ENCODE measurements around the gene MIPEP. TPM values are rescaled to one million over a fixed set of nuclear protein-coding genes. Genes with fewer than 3 reads are reported as not detected.
"Not testable (repeated sequence)": the region's sequence is repeated elsewhere in the genome, so short reads cannot be mapped to it uniquely, and the experiment has no call there.

MIPEP gene
- total and polyA plus RNA-seq, 2 experiments from 2014 or later = 17.1 to 19.8 TPM

DNA sequence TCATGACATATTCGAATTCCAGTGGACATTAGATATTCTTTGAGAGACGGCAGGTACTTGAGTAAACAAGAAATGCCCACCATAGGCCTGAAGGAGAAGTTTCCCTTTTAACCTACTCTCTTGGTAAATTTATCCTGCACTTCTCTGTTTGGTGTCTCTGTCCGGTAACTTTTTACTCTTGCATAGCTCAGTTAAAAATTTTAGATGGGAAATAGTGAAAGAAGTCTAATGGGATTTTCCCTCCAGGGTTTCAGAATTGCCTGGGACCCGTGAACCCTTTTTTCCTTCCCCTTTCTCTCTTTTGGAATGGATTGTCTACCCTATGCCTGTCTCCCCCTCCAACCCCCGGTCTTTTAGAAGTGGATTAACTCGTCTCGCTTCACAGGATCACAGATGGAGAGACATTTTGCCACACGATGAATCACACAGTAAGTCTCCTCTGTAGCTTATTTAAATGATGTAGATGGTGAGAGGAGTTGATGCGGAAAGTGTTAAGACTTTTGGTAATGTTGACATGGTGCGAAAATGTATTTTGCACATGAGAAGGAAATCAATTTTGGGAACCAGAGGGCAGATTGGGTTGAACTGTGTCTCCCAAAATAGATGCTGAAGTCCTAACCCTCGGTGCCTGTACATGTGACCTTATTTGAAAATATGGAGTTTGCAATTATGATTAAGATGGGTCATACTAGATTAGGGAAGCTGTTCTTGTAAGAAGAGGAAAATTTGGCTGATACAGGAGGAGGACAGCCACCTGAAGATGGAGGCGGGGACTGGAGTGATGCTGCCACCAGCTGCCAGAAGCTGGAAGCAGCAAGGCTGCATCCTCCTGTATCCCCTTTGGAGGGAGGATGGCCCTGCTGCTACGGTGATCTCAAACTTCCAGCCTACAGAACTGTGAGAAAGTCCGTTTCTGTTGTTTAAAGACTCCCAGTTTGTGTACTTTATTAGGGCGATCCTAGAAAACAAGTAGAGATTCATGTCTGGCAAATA lies 711 bp upstream of the MIPEP start:
- no peaks in the 10 kb centered on the region for H3K9me3 ChIP-seq (ENCODE audit: low read depth)
- no peak for DNase-seq (ENCODE audit: low spot score)
- H3K79me2 ChIP-seq = peaks cover 23% of the 10 kb centered on the region
- H4K20me1 ChIP-seq (ENCODE audit: insufficient read depth, poor library complexity, severe bottlenecking) = no peaks in the 10 kb centered on the region
- no peak for TF ChIP-seq EZH2 (IDR thresholded peaks at IDR 0.05; ENCODE audit: borderline replicate concordance)
- TF ChIP-seq, protein P1, sequence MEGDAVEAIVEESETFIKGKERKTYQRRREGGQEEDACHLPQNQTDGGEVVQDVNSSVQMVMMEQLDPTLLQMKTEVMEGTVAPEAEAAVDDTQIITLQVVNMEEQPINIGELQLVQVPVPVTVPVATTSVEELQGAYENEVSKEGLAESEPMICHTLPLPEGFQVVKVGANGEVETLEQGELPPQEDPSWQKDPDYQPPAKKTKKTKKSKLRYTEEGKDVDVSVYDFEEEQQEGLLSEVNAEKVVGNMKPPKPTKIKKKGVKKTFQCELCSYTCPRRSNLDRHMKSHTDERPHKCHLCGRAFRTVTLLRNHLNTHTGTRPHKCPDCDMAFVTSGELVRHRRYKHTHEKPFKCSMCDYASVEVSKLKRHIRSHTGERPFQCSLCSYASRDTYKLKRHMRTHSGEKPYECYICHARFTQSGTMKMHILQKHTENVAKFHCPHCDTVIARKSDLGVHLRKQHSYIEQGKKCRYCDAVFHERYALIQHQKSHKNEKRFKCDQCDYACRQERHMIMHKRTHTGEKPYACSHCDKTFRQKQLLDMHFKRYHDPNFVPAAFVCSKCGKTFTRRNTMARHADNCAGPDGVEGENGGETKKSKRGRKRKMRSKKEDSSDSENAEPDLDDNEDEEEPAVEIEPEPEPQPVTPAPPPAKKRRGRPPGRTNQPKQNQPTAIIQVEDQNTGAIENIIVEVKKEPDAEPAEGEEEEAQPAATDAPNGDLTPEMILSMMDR (IDR thresholded peaks at IDR 0.05; ENCODE audit: poor library complexity) = peak; percentile 36
- H3K4me2 ChIP-seq = peak overlapping the region; percentile 83
- no peaks in the 10 kb centered on the region for H3K9me2 ChIP-seq (replicated peaks; ENCODE audit: insufficient read depth)
- H3K4me3 ChIP-seq = peak overlapping the region; percentile 48
- H3K4me1 ChIP-seq (ENCODE audit: insufficient read depth) = peaks cover 8% of the 10 kb centered on the region
- 28% methylated on average over 15 of the region's 15 CpGs for WGBS (ENCODE audit: low lambda C conversion rate, missing lambda C conversion rate)
- H3K36me3 ChIP-seq (replicated peaks; ENCODE audit: insufficient read depth, low read depth) = no peaks in the 10 kb centered on the region
- H2AFZ ChIP-seq = peak overlapping the region; percentile 69
- H3K27ac ChIP-seq = peak overlapping the region; percentile 32
- H3K27me3 ChIP-seq = no peaks in the 10 kb centered on the region

DNA sequence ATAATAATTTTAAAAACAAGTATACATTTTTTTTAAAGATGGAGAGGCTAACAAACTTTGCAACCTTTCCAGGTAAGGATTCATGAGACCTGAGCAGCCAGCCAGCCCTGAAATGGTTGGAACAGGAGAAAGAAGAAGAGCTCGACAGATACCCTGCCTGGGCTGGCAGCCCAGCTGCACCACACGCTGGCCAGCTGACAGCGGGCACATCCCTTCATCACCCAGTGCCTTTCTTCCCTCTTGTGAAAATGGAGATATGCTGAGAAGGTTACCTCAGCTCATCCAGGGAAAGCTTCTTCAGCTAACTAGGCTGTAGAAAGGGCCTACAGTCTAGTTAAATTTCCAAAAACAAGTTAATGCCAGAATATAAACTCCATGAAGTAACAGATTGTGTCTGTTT lies 4.8 kb downstream of the MIPEP start:
- DNase-seq (ENCODE audit: low spot score); H3K4me1 ChIP-seq (ENCODE audit: insufficient read depth); H3K9me3 ChIP-seq (ENCODE audit: low read depth); H3K4me2 ChIP-seq; H4K20me1 ChIP-seq (ENCODE audit: insufficient read depth, poor library complexity, severe bottlenecking); H3K36me3 ChIP-seq (replicated peaks; ENCODE audit: insufficient read depth, low read depth); H3K4me3 ChIP-seq; H3K27ac ChIP-seq; H2AFZ ChIP-seq; H3K9me2 ChIP-seq (replicated peaks; ENCODE audit: insufficient read depth); H3K27me3 ChIP-seq: not testable (repeated sequence)
- peaks cover 23% of the 10 kb centered on the region for H3K79me2 ChIP-seq
- WGBS (ENCODE audit: low lambda C conversion rate, missing lambda C conversion rate) = 97% methylated on average over 3 of the region's 3 CpGs

DNA sequence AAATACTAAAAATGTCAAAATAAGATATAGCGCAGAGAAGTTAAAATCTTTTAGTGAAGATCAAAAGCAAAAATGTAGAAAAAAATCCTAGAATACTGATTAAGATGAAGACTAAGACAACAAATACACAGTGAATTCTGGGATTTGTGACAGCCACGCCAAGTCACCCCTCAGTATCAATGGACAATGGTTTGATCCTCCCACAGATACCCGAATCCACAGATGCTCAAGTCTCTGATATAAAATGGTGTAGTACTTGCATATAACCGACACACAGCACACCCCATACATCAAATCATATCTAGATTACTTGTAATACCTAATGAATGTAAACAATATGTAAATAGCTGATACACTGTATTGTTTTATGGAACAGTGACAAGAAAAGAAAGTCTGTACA lies 5.9 kb downstream of the MIPEP start:
- no peaks in the 10 kb centered on the region for H3K36me3 ChIP-seq (replicated peaks; ENCODE audit: insufficient read depth, low read depth)
- no peak overlapping the region for H3K4me2 ChIP-seq
- DNase-seq (ENCODE audit: low spot score) = no peak
- no peaks in the 10 kb centered on the region for H3K27me3 ChIP-seq
- no peaks in the 10 kb centered on the region for H4K20me1 ChIP-seq (ENCODE audit: insufficient read depth, poor library complexity, severe bottlenecking)
- WGBS (ENCODE audit: low lambda C conversion rate, missing lambda C conversion rate) = 93% methylated on average over 4 of the region's 4 CpGs
- H3K4me3 ChIP-seq = no peak overlapping the region
- H3K4me1 ChIP-seq (ENCODE audit: insufficient read depth) = peaks cover 8% of the 10 kb centered on the region
- TF ChIP-seq EZH2 (IDR thresholded peaks at IDR 0.05; ENCODE audit: borderline replicate concordance) = no peak
- TF ChIP-seq, protein P1 (IDR thresholded peaks at IDR 0.05; ENCODE audit: poor library complexity) = no peak
- H3K79me2 ChIP-seq = peaks cover 23% of the 10 kb centered on the region
- no peak overlapping the region for H3K27ac ChIP-seq
- H3K9me2 ChIP-seq (replicated peaks; ENCODE audit: insufficient read depth) = no peaks in the 10 kb centered on the region
- no peak overlapping the region for H2AFZ ChIP-seq
- no peaks in the 10 kb centered on the region for H3K9me3 ChIP-seq (ENCODE audit: low read depth)

GRCh38 chr13:23881402-23881800 lies 7.8 kb downstream of the MIPEP start:
- not testable (repeated sequence) for H3K36me3 ChIP-seq (replicated peaks; ENCODE audit: insufficient read depth, low read depth); H2AFZ ChIP-seq; H4K20me1 ChIP-seq (ENCODE audit: insufficient read depth, poor library complexity, severe bottlenecking); DNase-seq (ENCODE audit: low spot score); H3K9me2 ChIP-seq (replicated peaks; ENCODE audit: insufficient read depth); H3K27me3 ChIP-seq; H3K9me3 ChIP-seq (ENCODE audit: low read depth); H3K4me2 ChIP-seq; H3K79me2 ChIP-seq; H3K4me1 ChIP-seq (ENCODE audit: insufficient read depth); H3K4me3 ChIP-seq
- WGBS (ENCODE audit: low lambda C conversion rate, missing lambda C conversion rate) = 76% methylated on average over 8 of the region's 8 CpGs
- H3K27ac ChIP-seq = peak overlapping the region; percentile 80

DNA sequence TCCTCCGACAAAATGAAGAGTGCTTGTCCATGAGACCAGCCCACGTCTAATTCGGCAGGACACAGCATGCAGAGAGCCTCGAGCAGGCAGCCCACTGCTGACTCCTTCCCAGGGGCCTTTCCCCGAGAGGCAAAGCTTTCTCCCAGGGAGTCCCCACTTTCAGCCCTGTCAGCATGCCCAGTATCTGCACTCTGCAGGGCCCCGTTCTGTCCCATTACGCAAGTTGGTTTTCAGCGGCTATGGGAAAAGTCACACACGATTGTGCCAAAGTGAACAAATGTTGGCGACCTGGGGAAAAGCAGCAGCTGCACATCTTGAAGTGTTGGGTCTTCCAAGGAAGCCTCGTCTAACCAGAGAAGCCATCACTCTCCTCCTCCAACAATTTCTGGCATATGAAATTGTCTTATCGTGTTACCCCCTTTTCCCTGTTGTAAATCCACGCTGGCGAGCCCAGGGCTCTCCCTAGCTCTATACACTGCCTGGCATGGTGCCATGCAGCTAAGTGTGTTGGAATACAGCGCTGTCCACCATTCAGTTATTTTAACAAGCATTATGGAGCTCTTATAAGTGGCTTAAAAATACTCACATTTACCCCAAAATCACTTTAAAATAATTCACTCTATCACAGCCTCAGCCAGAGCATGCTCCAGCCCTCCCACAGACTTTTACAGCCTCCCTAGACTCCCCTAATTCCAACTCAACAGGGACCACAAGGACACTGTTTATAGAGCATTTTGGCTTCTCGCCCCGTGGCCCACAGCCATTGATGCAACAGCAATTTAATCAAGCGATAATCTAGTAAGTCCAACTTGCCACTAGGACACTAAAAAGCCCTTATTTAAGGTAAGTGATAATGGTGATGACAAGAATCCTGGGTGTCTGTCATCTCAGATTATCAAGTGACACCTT lies 8.5 kb downstream of the MIPEP start:
- 82% methylated on average over 16 of the region's 18 CpGs for WGBS (ENCODE audit: low lambda C conversion rate, missing lambda C conversion rate)
- not testable (repeated sequence) for H4K20me1 ChIP-seq (ENCODE audit: insufficient read depth, poor library complexity, severe bottlenecking); H2AFZ ChIP-seq; H3K4me3 ChIP-seq; H3K36me3 ChIP-seq (replicated peaks; ENCODE audit: insufficient read depth, low read depth); H3K27me3 ChIP-seq; H3K9me2 ChIP-seq (replicated peaks; ENCODE audit: insufficient read depth); H3K9me3 ChIP-seq (ENCODE audit: low read depth); H3K4me1 ChIP-seq (ENCODE audit: insufficient read depth); H3K79me2 ChIP-seq; H3K4me2 ChIP-seq; DNase-seq (ENCODE audit: low spot score)
- peak overlapping the region; percentile 80 for H3K27ac ChIP-seq

Measured in hepatocyte (in vitro differentiated cells).